ENCODE measurements around the gene SPATA3. TPM values are rescaled to one million over a fixed set of nuclear protein-coding genes. Genes with fewer than 3 reads are reported as not detected.

Gene SPATA3
- total and polyA plus RNA-seq, 2 of the 13 experiments (the other 11 are each of a cell fraction or from before 2014, with no cell fraction given) = not detected

GRCh38 chr2:231052494-231053451 lies 56.9 kb downstream of the SPATA3 start (continued):
- TF ChIP-seq ZNF354B (CRISPR knock-in tag; IDR thresholded peaks at IDR 0.05) (no peak; the same call in 1 of the 2 replicates), ZNF609 (CRISPR knock-in tag; IDR thresholded peaks at IDR 0.05; ENCODE audit: borderline replicate concordance) (peak; percentile 72), RBAK (CRISPR knock-in tag; IDR thresholded peaks at IDR 0.05) (no peak), ZBTB37 (CRISPR knock-in tag; IDR thresholded peaks at IDR 0.05) (peak; percentile 47; the same call in 1 of the 2 replicates), FOXJ3 (CRISPR knock-in tag; IDR thresholded peaks at IDR 0.05; ENCODE audit: borderline replicate concordance) (peak; percentile 79), YY1 (IDR thresholded peaks at IDR 0.05; ENCODE audit: insufficient read depth, insufficient replicate concordance, low read depth, low read length) (peak; percentile 86), KDM2A (CRISPR knock-in tag; IDR thresholded peaks at IDR 0.05; ENCODE audit: borderline replicate concordance, low read depth) (peak; percentile 96), DMAP1 (CRISPR knock-in tag; IDR thresholded peaks at IDR 0.05) (peak; percentile 67; the same call in 1 of the 2 replicates), ZBTB26 (CRISPR knock-in tag; IDR thresholded peaks at IDR 0.05; ENCODE audit: borderline replicate concordance) (peak; percentile 55; the same call in 1 of the 2 replicates), ZNF713 (CRISPR knock-in tag; IDR thresholded peaks at IDR 0.05) (no peak; the same call in 1 of the 2 replicates), ZBTB21 (CRISPR knock-in tag; IDR thresholded peaks at IDR 0.05) (no peak), DPF2 (CRISPR knock-in tag; IDR thresholded peaks at IDR 0.05; ENCODE audit: borderline replicate concordance, low read depth) (peak; percentile 66; the same call in 1 of the 2 replicates), ZNF496 (CRISPR knock-in tag; IDR thresholded peaks at IDR 0.05; ENCODE audit: insufficient replicate concordance) (no peak), NFYB (CRISPR knock-in tag; IDR thresholded peaks at IDR 0.05) (0 out of 2 replicates have a peak, but pooled peaks have one; percentile 18), MTA3 (CRISPR knock-in tag; IDR thresholded peaks at IDR 0.05) (no peak), ZNF558 (CRISPR knock-in tag; IDR thresholded peaks at IDR 0.05; ENCODE audit: borderline replicate concordance) (peak; percentile 91), ERF (CRISPR knock-in tag; IDR thresholded peaks at IDR 0.05) (no peak; the same call in 1 of the 2 replicates), MBNL3 (CRISPR knock-in tag; conservative IDR thresholded peaks at IDR 0.05) (no peak)
